ENCODE results near the gene SH3BGRL3.
A peak's percentile ranks its signal among the peaks of the same experiment; 100 is the strongest.

- TF ChIP-seq POLR2A (IDR thresholded peaks at IDR 0.05) (peak in 1 of 2 donors; percentile 19), CTCF (IDR thresholded peaks at IDR 0.05 in 4 of 5, conservative IDR thresholded peaks at IDR 0.05 in 1 of 5) (peak; percentile 60 to 90 (median 82))
These were observed 4.1 kb upstream of the SH3BGRL3 start for GRCh38 chr1:26275580-26276431.

Measured in gastrocnemius medialis (tissue), 4 donors.